IMR-90 (cell line): ENCODE data around the gene SYNC. TPM values are rescaled to one million over a fixed set of nuclear protein-coding genes. Genes with fewer than 3 reads are reported as not detected.
A peak's percentile ranks its signal among the peaks of the same experiment; 100 is the strongest.

Experiments
- ATAC-seq: fragments of 200-7000 bp; cut with Tn5 transposase; 2 replicates; pipeline ENCODE4 v1.9.1; 2020; ENCODE audit warnings: low read depth, mild to moderate bottlenecking, moderate library complexity
- BruUV-seq: library from RNA; stranded (reverse); fragments of 400-500 nt; replicated peaks from 2 replicates; lab custom pipeline; 2021; lab: Mats Ljungman, UMichigan
- CTCF ChIA-PET: fragments of 300-600 bp; formaldehyde crosslinking; extraction: SDS; loops from one replicate; lab custom pipeline; 2021; ENCODE audit warnings: antibody characterized with exemption; lab: Yijun Ruan, JAX
- POLR2A ChIA-PET: fragments of 300-600 bp; sonication (Branson Sonifier 250); formaldehyde crosslinking; loops from one replicate; lab custom pipeline; 2022; ENCODE audit warnings: antibody characterized with exemption; ENCODE audit not compliant: unreplicated experiment; lab: Charles Lee
- DNase-seq: peaks from one replicate; pipeline ENCODE4 v3.0.0; 2013
- H2AFZ ChIP-seq: replicated peaks from 2 replicates; pipeline ENCODE3; 2013; ENCODE audit warnings: low read length, mild to moderate bottlenecking; ENCODE audit not compliant: poor library complexity
- H2AK5ac ChIP-seq: 2 replicates; pipeline ENCODE4 v1.6.1; 2013; ENCODE audit warnings: low read depth, low read length, inconsistent platforms
- H2AK9ac ChIP-seq: replicated peaks from 2 replicates; pipeline ENCODE3; 2013; ENCODE audit warnings: mild to moderate bottlenecking, low read depth, low read length, moderate library complexity; ENCODE audit not compliant: poor library complexity
- H2BK120ac ChIP-seq: 2 replicates; pipeline ENCODE4 v1.6.1; 2013; ENCODE audit warnings: low read depth, low read length, inconsistent platforms
- H2BK15ac ChIP-seq: 3 replicates; pipeline ENCODE4 v1.6.1; 2013; ENCODE audit warnings: low read depth, low read length, inconsistent platforms
- H2BK20ac ChIP-seq: 2 replicates; pipeline ENCODE4 v1.6.1; 2013; ENCODE audit warnings: low read depth, mild to moderate bottlenecking, inconsistent platforms, low read length, moderate library complexity
- H2BK5ac ChIP-seq: 2 replicates; pipeline ENCODE4 v1.6.1; 2013; ENCODE audit warnings: mild to moderate bottlenecking, low read depth, low read length, inconsistent platforms; ENCODE audit not compliant: poor library complexity, severe bottlenecking
- H3K14ac ChIP-seq: replicated peaks from 2 replicates; pipeline ENCODE4 v1.6.1; 2013; ENCODE audit warnings: low read depth, low read length, inconsistent platforms
- H3K18ac ChIP-seq: 2 replicates; pipeline ENCODE4 v1.6.1; 2013; ENCODE audit warnings: low read depth, low read length, control low read depth
- H3K23ac ChIP-seq: 2 replicates; pipeline ENCODE4 v1.6.1; 2013; ENCODE audit warnings: low read depth, low read length, inconsistent platforms
- H3K27ac ChIP-seq: 2 replicates; pipeline ENCODE4 v1.5.1; 2013; ENCODE audit warnings: mild to moderate bottlenecking, control low read depth, low read length; ENCODE audit not compliant: insufficient read depth
- H3K27me3 ChIP-seq: 2 replicates; pipeline ENCODE4 v1.6.1; 2013; ENCODE audit warnings: low read length; ENCODE audit not compliant: control insufficient read depth, insufficient read depth
- H3K36me3 ChIP-seq: 2 replicates; pipeline ENCODE4 v1.6.1; 2013; ENCODE audit warnings: low read length, mixed read lengths; ENCODE audit not compliant: control insufficient read depth, insufficient read depth
- H3K4ac ChIP-seq: 2 replicates; pipeline ENCODE4 v1.6.1; 2013; ENCODE audit warnings: low read depth, low read length, inconsistent platforms
- H3K4me1 ChIP-seq: 2 replicates; pipeline ENCODE4 v1.6.1; 2013; ENCODE audit warnings: low read length, mixed read lengths; ENCODE audit not compliant: control insufficient read depth, insufficient read depth
- H3K4me2 ChIP-seq: 2 replicates; pipeline ENCODE4 v1.6.1; 2013; ENCODE audit warnings: low read depth, mild to moderate bottlenecking, control low read depth, low read length, moderate library complexity
- H3K4me3 ChIP-seq: 2 replicates; pipeline ENCODE4 v1.5.1; 2013; ENCODE audit warnings: low read depth, mild to moderate bottlenecking, control low read depth, low read length, moderate library complexity; ENCODE audit not compliant: insufficient read depth
- H3K56ac ChIP-seq: 2 replicates; pipeline ENCODE4 v1.6.1; 2013; ENCODE audit warnings: low read length, inconsistent platforms; ENCODE audit not compliant: insufficient read depth; ENCODE audit errors: extremely low read depth
- H3K79me1 ChIP-seq, 2 experiments: 2 replicates each; pipeline ENCODE4 v1.6.1; 2013; ENCODE audit warnings: low read length in 2 of 2, inconsistent platforms in 1 of 2, low read depth in 1 of 2
- H3K9ac ChIP-seq: 2 replicates; pipeline ENCODE4 v1.6.1; 2013; ENCODE audit warnings: low read depth, low read length, control low read depth
- H3K9me1 ChIP-seq: 2 replicates; pipeline ENCODE4 v1.6.1; 2013; ENCODE audit warnings: low read length, inconsistent platforms; ENCODE audit not compliant: insufficient read depth
- H3K9me3 ChIP-seq: 2 replicates; pipeline ENCODE4 v1.6.1; 2013; ENCODE audit warnings: low read length; ENCODE audit not compliant: control insufficient read depth, insufficient read depth
- H4K20me1 ChIP-seq: 2 replicates; pipeline ENCODE4 v1.6.1; 2013; ENCODE audit warnings: low read length, inconsistent platforms; ENCODE audit not compliant: insufficient read depth
- H4K5ac ChIP-seq: 2 replicates; pipeline ENCODE4 v1.6.1; 2013; ENCODE audit warnings: mild to moderate bottlenecking, low read depth, low read length, control low read depth
- H4K8ac ChIP-seq, 2 experiments: 2 replicates each; pipeline ENCODE4 v1.6.1; 2013; ENCODE audit warnings: low read depth in 2 of 2, low read length in 2 of 2, control low read depth in 1 of 2, inconsistent platforms in 1 of 2
- H4K91ac ChIP-seq: 2 replicates; pipeline ENCODE4 v1.6.1; 2013; ENCODE audit warnings: low read depth, low read length, inconsistent platforms; ENCODE audit not compliant: insufficient read depth
- FOS ChIP-seq: fragments of 150-350 bp; IDR thresholded peaks from 2 replicates; pipeline ENCODE4 v1.6.1; 2016; ENCODE audit warnings: low read depth, low read length
- MAFK ChIP-seq: IDR thresholded peaks from 2 replicates; pipeline ENCODE4 v1.6.1; 2012; ENCODE audit warnings: low read depth, low read length, improper control_type of control experiment
- MAZ ChIP-seq: IDR thresholded peaks from 2 replicates; pipeline ENCODE4 v1.6.1; 2012; ENCODE audit warnings: low read depth, mild to moderate bottlenecking, low read length, improper control_type of control experiment, moderate library complexity, borderline replicate concordance
- MXI1 ChIP-seq: IDR thresholded peaks from 2 replicates; pipeline ENCODE4 v1.6.1; 2012; ENCODE audit warnings: low read depth, mild to moderate bottlenecking, low read length, moderate library complexity, borderline replicate concordance
- NFE2L2 ChIP-seq: fragments of 150-350 bp; IDR thresholded peaks from 2 replicates; pipeline ENCODE4 v1.6.1; 2016; ENCODE audit warnings: low read depth, mild to moderate bottlenecking, low read length
- POLR2A ChIP-seq: IDR thresholded peaks from 2 replicates; pipeline ENCODE4 v1.6.1; 2012; ENCODE audit warnings: mild to moderate bottlenecking, low read depth, low read length
- RCOR1 ChIP-seq: IDR thresholded peaks from 2 replicates; pipeline ENCODE4 v1.6.1; 2012; ENCODE audit warnings: mild to moderate bottlenecking, low read length, improper control_type of control experiment; ENCODE audit not compliant: insufficient replicate concordance
- WGBS, 2 experiments: methylation state at CpG; one replicate each; pipeline versions ENCODE4 v1.1.5 to v1.1.7; 2013; ENCODE audit warnings: missing lambda C conversion rate in 2 of 2; ENCODE audit not compliant: insufficient read length in 1 of 2; ENCODE audit errors: extremely low coverage in 2 of 2; 5-methylcytosine and 5-hydroxymethylcytosine counted together
- dilution Hi-C: fragments of 300-500 bp; cut with HindIII; formaldehyde crosslinking; loops from one replicate; pipeline ENCODE4 v1.14.3; 2018; ENCODE audit warnings: low sequenced_read_pairs; ENCODE audit not compliant: unreplicated experiment
- in situ Hi-C: fragments of 300-500 bp; cut with MboI; formaldehyde crosslinking; loops from 3 replicates; pipeline ENCODE4 v1.14.3; 2019; ENCODE audit warnings: low sequenced_read_pairs, inconsistent platforms, mixed read lengths
- intact Hi-C: fragments of 100-400 bp; cut with micrococcal nuclease; formaldehyde crosslinking; loops from 2 replicates; pipeline ENCODE4 v1.10.0; 2022
- polyA plus RNA-seq, 3 experiments: library from polyadenylated mRNA; depleted of rRNA; stranded (reverse); fragments of >200 nt; gene quantifications; 2 replicates each; pipeline ENCODE4 v1.2.3, GENCODE V29; 2012; ENCODE audit warnings: low replicate concordance in 1 of 3
- total RNA-seq: library from RNA; depleted of rRNA; stranded (reverse); fragments of >200 nt; gene quantifications from 2 replicates; pipeline ENCODE4 v1.2.3, GENCODE V29; 2012
- TF ChIP-seq, protein P1 (sequence below): conservative IDR thresholded peaks from 2 replicates; pipeline ENCODE4 v1.5.1; 2012; ENCODE audit warnings: mild to moderate bottlenecking, low read depth, low read length, improper control_type of control experiment

SYNC gene
- total and polyA plus RNA-seq, 2 of the 4 experiments (the other 2 are of a cell fraction): 48.9 to 103 TPM

DNA sequence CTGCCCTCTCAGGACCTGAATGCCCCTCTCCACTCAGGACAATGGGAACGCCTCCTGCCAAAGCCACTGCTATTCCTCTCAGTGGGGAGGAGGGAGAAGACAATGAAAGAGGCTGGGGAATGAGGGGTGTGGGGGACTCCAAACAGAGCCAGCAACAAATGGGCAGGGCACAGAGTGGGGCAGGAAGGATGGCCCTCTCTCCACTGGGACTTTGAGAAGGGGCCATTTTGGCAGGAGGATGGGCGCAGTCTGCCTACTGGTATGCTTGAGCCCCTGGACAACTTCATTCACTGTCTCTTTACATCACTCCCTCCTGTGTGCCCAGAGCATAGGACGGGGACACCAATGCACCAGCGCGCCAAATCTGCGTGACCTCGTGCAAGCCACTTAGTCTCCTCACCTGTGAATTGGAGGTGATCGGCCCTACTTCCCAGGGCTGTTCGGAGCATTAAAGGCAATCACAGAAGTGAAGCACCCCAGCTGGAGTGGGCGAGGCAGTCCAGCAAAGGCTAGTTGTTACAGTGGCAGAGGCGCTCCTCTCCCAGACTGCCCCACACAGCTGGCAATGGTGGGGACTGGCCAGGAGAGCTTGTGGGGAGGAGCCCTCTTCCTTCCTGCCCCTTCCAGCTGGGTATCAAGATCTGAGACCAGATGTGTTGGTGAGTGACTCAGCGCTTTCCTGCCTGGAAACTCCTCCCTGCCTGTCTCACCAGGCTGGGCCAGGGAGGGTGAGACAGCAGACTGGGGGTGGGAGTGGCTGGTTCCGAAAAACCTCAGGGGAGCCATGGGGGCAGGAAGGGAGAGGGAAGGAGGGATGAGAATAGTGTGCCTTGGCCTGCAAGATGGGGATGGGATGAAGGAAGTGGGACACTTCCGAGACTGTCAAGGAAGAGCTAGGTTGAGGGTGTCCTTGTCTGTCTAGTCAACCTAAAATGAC, 22.4 kb upstream of the SYNC start:
- no TSS peak for BruUV-seq
- intact Hi-C loops (no loop called here), dilution Hi-C loops (no loop called here), in situ Hi-C loops (no loop called here)
- peak overlapping the region; percentile 73 for H3K14ac ChIP-seq
- peak; percentile 92 for TF ChIP-seq MAZ
- TF ChIP-seq, protein P1, sequence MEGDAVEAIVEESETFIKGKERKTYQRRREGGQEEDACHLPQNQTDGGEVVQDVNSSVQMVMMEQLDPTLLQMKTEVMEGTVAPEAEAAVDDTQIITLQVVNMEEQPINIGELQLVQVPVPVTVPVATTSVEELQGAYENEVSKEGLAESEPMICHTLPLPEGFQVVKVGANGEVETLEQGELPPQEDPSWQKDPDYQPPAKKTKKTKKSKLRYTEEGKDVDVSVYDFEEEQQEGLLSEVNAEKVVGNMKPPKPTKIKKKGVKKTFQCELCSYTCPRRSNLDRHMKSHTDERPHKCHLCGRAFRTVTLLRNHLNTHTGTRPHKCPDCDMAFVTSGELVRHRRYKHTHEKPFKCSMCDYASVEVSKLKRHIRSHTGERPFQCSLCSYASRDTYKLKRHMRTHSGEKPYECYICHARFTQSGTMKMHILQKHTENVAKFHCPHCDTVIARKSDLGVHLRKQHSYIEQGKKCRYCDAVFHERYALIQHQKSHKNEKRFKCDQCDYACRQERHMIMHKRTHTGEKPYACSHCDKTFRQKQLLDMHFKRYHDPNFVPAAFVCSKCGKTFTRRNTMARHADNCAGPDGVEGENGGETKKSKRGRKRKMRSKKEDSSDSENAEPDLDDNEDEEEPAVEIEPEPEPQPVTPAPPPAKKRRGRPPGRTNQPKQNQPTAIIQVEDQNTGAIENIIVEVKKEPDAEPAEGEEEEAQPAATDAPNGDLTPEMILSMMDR: no peak
- 0 out of 2 replicates have a peak, but pooled peaks have one; percentile 29 for TF ChIP-seq MXI1
- peak; percentile 60 for TF ChIP-seq FOS
- TF ChIP-seq RCOR1: peak; percentile 38
- no peak for TF ChIP-seq POLR2A
- peak; percentile 99 for TF ChIP-seq NFE2L2
- peak; percentile 84 for TF ChIP-seq MAFK
- H3K4me3 ChIP-seq: no peak overlapping the region
- no peaks in the 10 kb centered on the region for H3K9me3 ChIP-seq
- H4K91ac ChIP-seq: peak overlapping the region; percentile 95
- peak overlapping the region; percentile 53 for H3K27ac ChIP-seq
- no peaks in the 10 kb centered on the region for H3K79me1 ChIP-seq
- peaks cover 10% of the 10 kb centered on the region for H3K4me1 ChIP-seq
- H2AK5ac ChIP-seq: peak overlapping the region; percentile 92
- CTCF ChIA-PET: interaction anchor here (1.1 kb wide), 1 partner anchor 13 kb away, joined by 10 read pairs; no protein-coding TSS in a partner anchor
- no peak overlapping the region for H3K9ac ChIP-seq
- H3K9me1 ChIP-seq: peaks cover 12% of the 10 kb centered on the region
- peak overlapping the region; percentile 92 for H3K18ac ChIP-seq
- H2BK120ac ChIP-seq: peak overlapping the region; percentile 87
- H3K4me2 ChIP-seq: peak overlapping the region; percentile 41
- no peak overlapping the region for H3K56ac ChIP-seq
- H2AK9ac ChIP-seq: peak overlapping the region; percentile 80
- no peaks in the 10 kb centered on the region for H3K27me3 ChIP-seq
- 78% methylated on average over 8 of the region's 14 CpGs; no CpG with 5 or more reads in 1 of the 2 experiments for WGBS, 2 experiments
- peak overlapping the region; percentile 95 for H3K4ac ChIP-seq
- ATAC-seq (peak; percentile 99), DNase-seq (peak; percentile 96)
- peak overlapping the region; percentile 92 for H2BK20ac ChIP-seq
- H3K23ac ChIP-seq: peak overlapping the region; percentile 77
- H3K36me3 ChIP-seq: no peaks in the 10 kb centered on the region
- H2BK15ac ChIP-seq: peak overlapping the region; percentile 89; the same call in 2 of the 3 replicates
- H4K20me1 ChIP-seq: no peaks in the 10 kb centered on the region
- peak overlapping the region; percentile 54 for H2BK5ac ChIP-seq
- peak overlapping the region; percentile 79 to 89 for H4K8ac ChIP-seq
- peak overlapping the region; percentile 80 for H2AFZ ChIP-seq
- peak overlapping the region; percentile 89 for H4K5ac ChIP-seq
- POLR2A ChIA-PET: no interaction called here
